Measurements from ENCODE around the gene NRBF2. TPM values are rescaled to one million over a fixed set of nuclear protein-coding genes. Genes with fewer than 3 reads are reported as not detected.

The NRBF2 gene
- total and polyA plus RNA-seq, 9 of the 15 experiments (the other 6 are each of a cell fraction or from before 2014, with no cell fraction given): 20.8 to 52.1 (median 30.5) TPM

DNA sequence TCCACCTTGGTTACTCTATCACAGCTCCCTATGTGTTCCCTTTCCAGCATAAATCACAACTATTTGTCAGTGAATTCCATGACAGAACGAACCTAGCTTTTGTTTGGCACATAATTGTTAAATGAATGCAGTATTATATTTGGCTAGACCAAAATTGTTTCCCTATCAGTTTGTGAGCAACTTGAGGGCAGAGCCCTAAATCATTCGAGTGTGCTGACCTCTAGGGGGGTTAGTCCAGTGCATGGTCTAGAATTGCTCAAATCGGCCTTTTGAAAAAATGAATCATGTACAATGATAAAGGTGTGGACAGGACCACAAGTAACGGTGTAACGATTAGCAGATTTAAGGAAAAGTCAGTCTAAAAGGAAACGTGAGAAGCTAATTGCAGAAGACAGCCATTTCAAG lies 475 bp upstream of the NRBF2 start (continued):
- TF ChIP-seq ZBTB1 (CRISPR knock-in tag; IDR thresholded peaks at IDR 0.05; ENCODE audit: borderline replicate concordance, low read depth) (no peak), SIN3B (IDR thresholded peaks at IDR 0.05; ENCODE audit: low read depth) (0 out of 2 replicates have a peak, but pooled peaks have one; percentile 24), SREBF1 (IDR thresholded peaks at IDR 0.05; ENCODE audit: borderline replicate concordance, low read depth, low read length) (no peak), HNRNPUL1 (IDR thresholded peaks at IDR 0.05; ENCODE audit: low read length) (no peak), ZNF79 (CRISPR knock-in tag; IDR thresholded peaks at IDR 0.05; ENCODE audit: low read depth) (no peak), ARID2 (IDR thresholded peaks at IDR 0.05) (no peak), SRSF7 (optimal IDR thresholded peaks at IDR 0.05; ENCODE audit: low read depth, low read length) (no peak), SAP30 (IDR thresholded peaks at IDR 0.05; ENCODE audit: borderline replicate concordance, insufficient read depth, low read depth, low read length, poor library complexity, severe bottlenecking) (no peak), COPS2 (conservative IDR thresholded peaks at IDR 0.05) (no peak), PHB (CRISPR knock-in tag; IDR thresholded peaks at IDR 0.05) (no peak), CBFB (CRISPR knock-in tag; IDR thresholded peaks at IDR 0.05) (no peak), MYBL2 (IDR thresholded peaks at IDR 0.05; ENCODE audit: low read depth) (peak; percentile 60), MYBL2 (CRISPR knock-in tag; IDR thresholded peaks at IDR 0.05; ENCODE audit: borderline replicate concordance) (no peak)
- TF ChIP-seq, protein P1, sequence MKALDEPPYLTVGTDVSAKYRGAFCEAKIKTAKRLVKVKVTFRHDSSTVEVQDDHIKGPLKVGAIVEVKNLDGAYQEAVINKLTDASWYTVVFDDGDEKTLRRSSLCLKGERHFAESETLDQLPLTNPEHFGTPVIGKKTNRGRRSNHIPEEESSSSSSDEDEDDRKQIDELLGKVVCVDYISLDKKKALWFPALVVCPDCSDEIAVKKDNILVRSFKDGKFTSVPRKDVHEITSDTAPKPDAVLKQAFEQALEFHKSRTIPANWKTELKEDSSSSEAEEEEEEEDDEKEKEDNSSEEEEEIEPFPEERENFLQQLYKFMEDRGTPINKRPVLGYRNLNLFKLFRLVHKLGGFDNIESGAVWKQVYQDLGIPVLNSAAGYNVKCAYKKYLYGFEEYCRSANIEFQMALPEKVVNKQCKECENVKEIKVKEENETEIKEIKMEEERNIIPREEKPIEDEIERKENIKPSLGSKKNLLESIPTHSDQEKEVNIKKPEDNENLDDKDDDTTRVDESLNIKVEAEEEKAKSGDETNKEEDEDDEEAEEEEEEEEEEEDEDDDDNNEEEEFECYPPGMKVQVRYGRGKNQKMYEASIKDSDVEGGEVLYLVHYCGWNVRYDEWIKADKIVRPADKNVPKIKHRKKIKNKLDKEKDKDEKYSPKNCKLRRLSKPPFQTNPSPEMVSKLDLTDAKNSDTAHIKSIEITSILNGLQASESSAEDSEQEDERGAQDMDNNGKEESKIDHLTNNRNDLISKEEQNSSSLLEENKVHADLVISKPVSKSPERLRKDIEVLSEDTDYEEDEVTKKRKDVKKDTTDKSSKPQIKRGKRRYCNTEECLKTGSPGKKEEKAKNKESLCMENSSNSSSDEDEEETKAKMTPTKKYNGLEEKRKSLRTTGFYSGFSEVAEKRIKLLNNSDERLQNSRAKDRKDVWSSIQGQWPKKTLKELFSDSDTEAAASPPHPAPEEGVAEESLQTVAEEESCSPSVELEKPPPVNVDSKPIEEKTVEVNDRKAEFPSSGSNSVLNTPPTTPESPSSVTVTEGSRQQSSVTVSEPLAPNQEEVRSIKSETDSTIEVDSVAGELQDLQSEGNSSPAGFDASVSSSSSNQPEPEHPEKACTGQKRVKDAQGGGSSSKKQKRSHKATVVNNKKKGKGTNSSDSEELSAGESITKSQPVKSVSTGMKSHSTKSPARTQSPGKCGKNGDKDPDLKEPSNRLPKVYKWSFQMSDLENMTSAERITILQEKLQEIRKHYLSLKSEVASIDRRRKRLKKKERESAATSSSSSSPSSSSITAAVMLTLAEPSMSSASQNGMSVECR (CRISPR knock-in tag; IDR thresholded peaks at IDR 0.05): no peak
- TF ChIP-seq, protein P2, sequence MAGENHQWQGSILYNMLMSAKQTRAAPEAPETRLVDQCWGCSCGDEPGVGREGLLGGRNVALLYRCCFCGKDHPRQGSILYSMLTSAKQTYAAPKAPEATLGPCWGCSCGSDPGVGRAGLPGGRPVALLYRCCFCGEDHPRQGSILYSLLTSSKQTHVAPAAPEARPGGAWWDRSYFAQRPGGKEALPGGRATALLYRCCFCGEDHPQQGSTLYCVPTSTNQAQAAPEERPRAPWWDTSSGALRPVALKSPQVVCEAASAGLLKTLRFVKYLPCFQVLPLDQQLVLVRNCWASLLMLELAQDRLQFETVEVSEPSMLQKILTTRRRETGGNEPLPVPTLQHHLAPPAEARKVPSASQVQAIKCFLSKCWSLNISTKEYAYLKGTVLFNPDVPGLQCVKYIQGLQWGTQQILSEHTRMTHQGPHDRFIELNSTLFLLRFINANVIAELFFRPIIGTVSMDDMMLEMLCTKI (IDR thresholded peaks at IDR 0.05; ENCODE audit: partially characterized antibody): no peak
- TF ChIP-seq, protein P3, sequence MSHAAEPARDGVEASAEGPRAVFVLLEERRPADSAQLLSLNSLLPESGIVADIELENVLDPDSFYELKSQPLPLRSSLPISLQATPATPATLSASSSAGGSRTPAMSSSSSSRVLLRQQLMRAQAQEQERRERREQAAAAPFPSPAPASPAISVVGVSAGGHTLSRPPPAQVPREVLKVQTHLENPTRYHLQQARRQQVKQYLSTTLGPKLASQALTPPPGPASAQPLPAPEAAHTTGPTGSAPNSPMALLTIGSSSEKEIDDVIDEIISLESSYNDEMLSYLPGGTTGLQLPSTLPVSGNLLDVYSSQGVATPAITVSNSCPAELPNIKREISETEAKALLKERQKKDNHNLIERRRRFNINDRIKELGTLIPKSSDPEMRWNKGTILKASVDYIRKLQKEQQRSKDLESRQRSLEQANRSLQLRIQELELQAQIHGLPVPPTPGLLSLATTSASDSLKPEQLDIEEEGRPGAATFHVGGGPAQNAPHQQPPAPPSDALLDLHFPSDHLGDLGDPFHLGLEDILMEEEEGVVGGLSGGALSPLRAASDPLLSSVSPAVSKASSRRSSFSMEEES (CRISPR knock-in tag; IDR thresholded peaks at IDR 0.05): no peak
- TF ChIP-seq, protein P4, sequence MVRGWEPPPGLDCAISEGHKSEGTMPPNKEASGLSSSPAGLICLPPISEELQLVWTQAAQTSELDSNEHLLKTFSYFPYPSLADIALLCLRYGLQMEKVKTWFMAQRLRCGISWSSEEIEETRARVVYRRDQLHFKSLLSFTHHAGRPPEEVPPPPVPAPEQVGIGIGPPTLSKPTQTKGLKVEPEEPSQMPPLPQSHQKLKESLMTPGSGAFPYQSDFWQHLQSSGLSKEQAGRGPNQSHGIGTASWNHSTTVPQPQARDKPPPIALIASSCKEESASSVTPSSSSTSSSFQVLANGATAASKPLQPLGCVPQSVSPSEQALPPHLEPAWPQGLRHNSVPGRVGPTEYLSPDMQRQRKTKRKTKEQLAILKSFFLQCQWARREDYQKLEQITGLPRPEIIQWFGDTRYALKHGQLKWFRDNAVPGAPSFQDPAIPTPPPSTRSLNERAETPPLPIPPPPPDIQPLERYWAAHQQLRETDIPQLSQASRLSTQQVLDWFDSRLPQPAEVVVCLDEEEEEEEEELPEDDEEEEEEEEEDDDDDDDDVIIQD (CRISPR knock-in tag; IDR thresholded peaks at IDR 0.05): no peak
